Lung (tissue), 12 donors: Measurements from ENCODE around the gene SLX9. TPM values are rescaled to one million over a fixed set of nuclear protein-coding genes. Genes with fewer than 3 reads are reported as not detected.

ENCODE experiments used
- ATAC-seq: fragments of 200-7000 bp; cut with Tn5 transposase; one replicate; pipeline ENCODE4 v1.9.1; 2020; ENCODE audit warnings: moderate number of reproducible peaks; ENCODE audit not compliant: insufficient read depth, low FRiP score
- DNase-seq, 3 donors: peaks; one replicate each; pipeline ENCODE4 v3.0.0-alpha.2; 2013 to 2017
- H3K27ac ChIP-seq, 2 donors: one replicate each; pipeline ENCODE4 v1.5.1; 2013; ENCODE audit warnings: mild to moderate bottlenecking in 2 of 2, moderate library complexity in 2 of 2, control low read depth in 1 of 2, inconsistent platforms in 1 of 2, low read depth in 1 of 2, low read length in 1 of 2
- H3K27me3 ChIP-seq, 3 donors: one replicate each; pipeline ENCODE4 v1.5.1; 2013; ENCODE audit warnings: low read length in 2 of 3; ENCODE audit not compliant: control insufficient read depth in 3 of 3, insufficient read depth in 3 of 3
- H3K36me3 ChIP-seq, 4 donors: one replicate each; pipeline ENCODE4 v1.5.1; 2013; ENCODE audit warnings: low read length in 4 of 4, mild to moderate bottlenecking in 1 of 4, moderate library complexity in 1 of 4; ENCODE audit not compliant: control insufficient read depth in 4 of 4, insufficient read depth in 4 of 4
- H3K4me1 ChIP-seq, 5 donors: one replicate each; pipeline ENCODE4 v1.5.1; 2013; ENCODE audit warnings: low read length in 5 of 5, mild to moderate bottlenecking in 2 of 5, moderate library complexity in 1 of 5; ENCODE audit not compliant: control insufficient read depth in 5 of 5, insufficient read depth in 5 of 5
- H3K4me3 ChIP-seq: one replicate; pipeline ENCODE4 v1.5.1; 2013; ENCODE audit warnings: mild to moderate bottlenecking, control low read depth, moderate library complexity
- H3K9ac ChIP-seq, 2 donors: one replicate each; pipeline ENCODE4 v1.5.1; 2013; ENCODE audit warnings: low read length in 2 of 2, control low read depth in 1 of 2; ENCODE audit not compliant: insufficient read depth in 1 of 2
- H3K9me3 ChIP-seq, 4 donors: one replicate each; pipeline ENCODE4 v1.5.1; 2013; ENCODE audit warnings: low read length in 3 of 4, mild to moderate bottlenecking in 1 of 4, moderate library complexity in 1 of 4; ENCODE audit not compliant: control insufficient read depth in 4 of 4, insufficient read depth in 3 of 4
- CTCF ChIP-seq: IDR thresholded peaks from 2 replicates; pipeline ENCODE4 v1.5.1; 2012; ENCODE audit warnings: mild to moderate bottlenecking; ENCODE audit errors: control extremely low read depth, extremely low read depth
- whole genome bisulfite sequencing, 2 donors: extraction: QIAGEN DNeasy Blood & Tissue Kit; methylation state at CpG; one replicate each; pipeline ENCODE4 v1.1.7; 2013; 5-methylcytosine and 5-hydroxymethylcytosine counted together
- polyA plus RNA-seq, 2 donors: library from polyadenylated mRNA; stranded (reverse); fragments of 200-250 nt; gene quantifications; one replicate each; pipeline ENCODE4 v1.2.1, GENCODE V29; 2013
- total RNA-seq, 2 donors: library from RNA; depleted of rRNA in 1 of 2; stranded (reverse); fragments of >200 nt in 1 of 2; gene quantifications; one replicate each; pipeline ENCODE4 v1.2.1, GENCODE V29; 2014 to 2021
- donor health status: control.
- donor health status: control.
- donor health status: Bipolar disorder and iron deficiency.
- donor health status: healthy.
- donor health status: DM: yes; HTN: yes; CAD: no.

The SLX9 gene
- total and polyA plus RNA-seq, 4 donors: 10.3 to 36.9 (median 27.0) TPM

- Histone ChIP-seq H3K9me3 (peaks cover 0 to 4% (median 0%) of the 10 kb centered on the region in 4 donors), H3K27ac (no peak overlapping the region), H3K4me3 (no peak overlapping the region), H3K9ac (no peak overlapping the region), H3K4me1 (peaks cover 0 to 22% (median 6%) of the 10 kb centered on the region in 5 donors), H3K36me3 (no peaks in the 10 kb centered on the region), H3K27me3 (peaks cover 0 to 45% (median 33%) of the 10 kb centered on the region in 3 donors)
- ATAC-seq (no peak), DNase-seq (peak in 1 of 3 donors; percentile 40)
- WGBS, 2 donors: 0 to 2% methylated on average over 14 to 19 of the region's 19 CpGs
- no peak for TF ChIP-seq CTCF
Observed at GRCh38 chr21:44931137-44931500, 8.7 kb upstream of the SLX9 start.

- no peak for TF ChIP-seq CTCF
- ATAC-seq (no peak), DNase-seq (no peak)
- 1 to 2% methylated on average over 69 to 78 of the region's 78 CpGs for WGBS, 2 donors
- H3K4me3 ChIP-seq: no peak overlapping the region
- H3K36me3 ChIP-seq: no peaks in the 10 kb centered on the region
- peaks cover 0 to 43% (median 33%) of the 10 kb centered on the region in 3 donors for H3K27me3 ChIP-seq
- H3K9ac ChIP-seq: no peak overlapping the region
- peaks cover 0 to 4% (median 0%) of the 10 kb centered on the region in 4 donors for H3K9me3 ChIP-seq
- H3K27ac ChIP-seq: peak overlapping the region in 1 of 2 donors; percentile 49
- H3K4me1 ChIP-seq: peaks cover 0 to 22% (median 6%) of the 10 kb centered on the region in 5 donors
Observed at GRCh38 chr21:44931501-44932407, 8.1 kb upstream of the SLX9 start.

- no peak for DNase-seq
- H3K9ac ChIP-seq: no peak overlapping the region
- H3K4me1 ChIP-seq: peaks cover 0 to 22% (median 5%) of the 10 kb centered on the region in 5 donors
- peak; percentile 52 for TF ChIP-seq CTCF
- H3K36me3 ChIP-seq: no peaks in the 10 kb centered on the region
- H3K9me3 ChIP-seq: peaks cover 0 to 4% (median 0%) of the 10 kb centered on the region in 4 donors
- WGBS, 2 donors: 1 to 2% methylated on average over 31 to 68 of the region's 68 CpGs
- peaks cover 0 to 39% (median 33%) of the 10 kb centered on the region in 3 donors for H3K27me3 ChIP-seq
- H3K4me3 ChIP-seq: no peak overlapping the region
- H3K27ac ChIP-seq: no peak overlapping the region
- no peak for ATAC-seq
Observed at GRCh38 chr21:44932408-44933181, 7.2 kb upstream of the SLX9 start.
